Measurements from ENCODE around the gene NOP58. TPM values are rescaled to one million over a fixed set of nuclear protein-coding genes. Genes with fewer than 3 reads are reported as not detected.

NOP58 gene
- total RNA-seq, 1 experiment from 2014 or later = 136 TPM

DNA sequence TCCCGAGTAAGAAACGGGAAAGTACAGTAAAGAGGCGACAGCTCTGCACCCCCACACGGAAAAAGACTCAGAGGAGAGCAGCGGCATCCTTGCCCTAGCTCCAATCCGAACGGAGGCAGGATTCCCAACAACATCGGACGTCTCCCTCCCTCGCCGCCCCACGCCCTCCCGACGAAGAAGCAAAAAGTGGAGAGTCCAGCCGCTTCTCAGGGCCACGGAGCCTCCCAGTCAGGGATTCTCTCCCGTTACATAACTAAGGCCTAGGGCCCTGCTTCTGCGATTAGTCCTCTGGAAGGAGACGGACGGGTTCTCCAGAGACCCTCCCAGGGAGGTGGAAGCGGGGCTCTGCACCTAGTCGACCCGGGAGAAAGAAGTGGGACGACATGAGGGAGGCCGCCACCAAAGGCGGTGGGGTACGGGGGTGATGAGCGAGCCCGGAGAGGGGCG, 27.8 kb upstream of the NOP58 start:
- ATAC-seq = peak; percentile 68
- ChIA-PET CTCF (no interaction called here), RAD21 (ENCODE audit: low non-redundant PET in 1 of 2, low total read pairs in 2 of 2, uncharacterized antibody in 2 of 2, unreplicated experiment in 2 of 2) (no interaction called here), POLR2A (no interaction called here)
- no TSS peak for BruUV-seq (replicated peaks)
- no peaks in the 10 kb centered on the region for H3K27me3 ChIP-seq (ENCODE audit: insufficient read depth, low read length)
- no peak overlapping the region for H2AFZ ChIP-seq (ENCODE audit: low read depth, low read length, poor library complexity, severe bottlenecking)
- no peaks in the 10 kb centered on the region for H3K36me3 ChIP-seq (ENCODE audit: control insufficient read depth in 1 of 2, insufficient read depth in 2 of 2, low read length in 2 of 2)
- H3K79me2 ChIP-seq (ENCODE audit: insufficient read depth, low read length) = peaks cover 55% of the 10 kb centered on the region
- DNase-seq (ENCODE audit: low read depth, low spot score) = no peak
- peak overlapping the region; percentile 62 for H3K27ac ChIP-seq (ENCODE audit: low read depth, low read length)
- peaks cover 3 to 17% of the 10 kb centered on the region in 2 experiments; a peak in 3 of 4 replicates for H3K4me1 ChIP-seq (ENCODE audit: control insufficient read depth in 1 of 2, insufficient read depth in 2 of 2, low read length in 2 of 2)
- no peaks in the 10 kb centered on the region for H3K9me2 ChIP-seq (ENCODE audit: insufficient read depth)
- 0 out of 2 replicates have a peak, but pooled peaks cover 9% of the 10 kb centered on the region for H4K20me1 ChIP-seq (ENCODE audit: insufficient read depth)
- H3K4me2 ChIP-seq (ENCODE audit: low read length) = peak overlapping the region; percentile 87
- TF ChIP-seq YY1 (IDR thresholded peaks at IDR 0.05; ENCODE audit: extremely low read depth, insufficient replicate concordance, low read depth, low read length) (no peak), POLR2AphosphoS5 (IDR thresholded peaks at IDR 0.05; ENCODE audit: low read depth, low read length) (0 out of 2 replicates have a peak, but pooled peaks have one; percentile 19), ZFX (IDR thresholded peaks at IDR 0.05) (peak; percentile 66)
- TF ChIP-seq, protein P1, sequence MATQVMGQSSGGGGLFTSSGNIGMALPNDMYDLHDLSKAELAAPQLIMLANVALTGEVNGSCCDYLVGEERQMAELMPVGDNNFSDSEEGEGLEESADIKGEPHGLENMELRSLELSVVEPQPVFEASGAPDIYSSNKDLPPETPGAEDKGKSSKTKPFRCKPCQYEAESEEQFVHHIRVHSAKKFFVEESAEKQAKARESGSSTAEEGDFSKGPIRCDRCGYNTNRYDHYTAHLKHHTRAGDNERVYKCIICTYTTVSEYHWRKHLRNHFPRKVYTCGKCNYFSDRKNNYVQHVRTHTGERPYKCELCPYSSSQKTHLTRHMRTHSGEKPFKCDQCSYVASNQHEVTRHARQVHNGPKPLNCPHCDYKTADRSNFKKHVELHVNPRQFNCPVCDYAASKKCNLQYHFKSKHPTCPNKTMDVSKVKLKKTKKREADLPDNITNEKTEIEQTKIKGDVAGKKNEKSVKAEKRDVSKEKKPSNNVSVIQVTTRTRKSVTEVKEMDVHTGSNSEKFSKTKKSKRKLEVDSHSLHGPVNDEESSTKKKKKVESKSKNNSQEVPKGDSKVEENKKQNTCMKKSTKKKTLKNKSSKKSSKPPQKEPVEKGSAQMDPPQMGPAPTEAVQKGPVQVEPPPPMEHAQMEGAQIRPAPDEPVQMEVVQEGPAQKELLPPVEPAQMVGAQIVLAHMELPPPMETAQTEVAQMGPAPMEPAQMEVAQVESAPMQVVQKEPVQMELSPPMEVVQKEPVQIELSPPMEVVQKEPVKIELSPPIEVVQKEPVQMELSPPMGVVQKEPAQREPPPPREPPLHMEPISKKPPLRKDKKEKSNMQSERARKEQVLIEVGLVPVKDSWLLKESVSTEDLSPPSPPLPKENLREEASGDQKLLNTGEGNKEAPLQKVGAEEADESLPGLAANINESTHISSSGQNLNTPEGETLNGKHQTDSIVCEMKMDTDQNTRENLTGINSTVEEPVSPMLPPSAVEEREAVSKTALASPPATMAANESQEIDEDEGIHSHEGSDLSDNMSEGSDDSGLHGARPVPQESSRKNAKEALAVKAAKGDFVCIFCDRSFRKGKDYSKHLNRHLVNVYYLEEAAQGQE (IDR thresholded peaks at IDR 0.05; ENCODE audit: low read depth) = no peak
- intact Hi-C loops (cut with micrococcal nuclease) = loop anchor here (1.0 kb wide), 1 partner anchor 27 kb away; the partner anchor contains the start of gene NOP58
- H3K9ac ChIP-seq (ENCODE audit: low read length) = peak overlapping the region; percentile 94
- peak overlapping the region; percentile 81 to 99 for H3K4me3 ChIP-seq (replicated peaks in 1 of 2; ENCODE audit: low read depth in 1 of 2, low read length in 2 of 2)
- H3K9me3 ChIP-seq (ENCODE audit: control insufficient read depth in 1 of 2, insufficient read depth in 1 of 2, low read depth in 1 of 2, low read length in 2 of 2) = no peaks in the 10 kb centered on the region

Data from HCT116 (cell line).